Sigmoid colon (tissue), 7 donors: ENCODE results near the gene CARD6. TPM values are rescaled to one million over a fixed set of nuclear protein-coding genes. Genes with fewer than 3 reads are reported as not detected.

Experiments used
- DNase-seq: peaks from one replicate; pipeline ENCODE4 v3.0.0-alpha.2; 2019
- H3K27ac ChIP-seq, 4 donors: fragments of 200-600 bp; sonication (generic); one replicate each; pipeline ENCODE4 v1.5.1; 2016 to 2019; ENCODE audit warnings: mild to moderate bottlenecking in 1 of 4
- H3K27me3 ChIP-seq, 3 donors: fragments of 200-600 bp; sonication (generic); one replicate each; pipeline ENCODE4 v1.5.1; 2019; ENCODE audit warnings: mild to moderate bottlenecking in 1 of 3
- H3K36me3 ChIP-seq, 4 donors: fragments of 200-600 bp; sonication (generic); one replicate each; pipeline ENCODE4 v1.5.1; 2016 to 2019
- H3K4me1 ChIP-seq, 4 donors: fragments of 200-600 bp; sonication (generic); one replicate each; pipeline ENCODE4 v1.5.1; 2017 to 2019
- H3K4me3 ChIP-seq, 4 donors: fragments of 200-600 bp; sonication (generic); one replicate each; pipeline ENCODE4 v1.5.1; 2017 to 2019; ENCODE audit warnings: mild to moderate bottlenecking in 2 of 4, moderate library complexity in 1 of 4
- H3K9me3 ChIP-seq, 4 donors: fragments of 200-600 bp in 3 of 4; sonication (generic) in 3 of 4; one replicate each; pipeline versions ENCODE4 v1.5.1 to v1.6.1; 2013 to 2019
- CTCF ChIP-seq, 4 experiments: fragments of 450-650 bp in 3 of 4; fragments of 200-600 bp in 1 of 4; IDR thresholded peaks; one replicate each; pipeline ENCODE4 v1.5.1; 2016 to 2019; ENCODE audit warnings: antibody characterized with exemption in 4 of 4, mild to moderate bottlenecking in 3 of 4, moderate library complexity in 2 of 4
- EP300 ChIP-seq, 4 donors: sonication (generic); formaldehyde crosslinking; IDR thresholded peaks; one replicate each; pipeline ENCODE4 v1.6.1; 2017; ENCODE audit warnings: antibody characterized with exemption in 4 of 4
- POLR2A ChIP-seq, 2 donors: fragments of 450-650 bp; IDR thresholded peaks; one replicate each; pipeline ENCODE4 v1.6.1; 2016; ENCODE audit warnings: antibody characterized with exemption in 2 of 2, mild to moderate bottlenecking in 2 of 2, moderate library complexity in 2 of 2
- POLR2AphosphoS5 ChIP-seq, 4 donors: sonication (generic); formaldehyde crosslinking; IDR thresholded peaks; one replicate each; pipeline ENCODE4 v1.6.1; 2017; ENCODE audit warnings: antibody characterized with exemption in 4 of 4
- WGBS, 2 donors: extraction: QIAGEN DNeasy Blood & Tissue Kit; methylation state at CpG; one replicate each; pipeline ENCODE4 v1.1.7; 2013; 5-methylcytosine and 5-hydroxymethylcytosine counted together
- intact Hi-C: fragments of 100-400 bp; cut with DNase I; formaldehyde crosslinking; loops from one replicate; pipeline ENCODE4 v1.15.1; 2023
- polyA plus RNA-seq, 3 donors: library from polyadenylated mRNA; stranded (reverse); fragments of 200-250 nt; gene quantifications; one replicate each; pipeline ENCODE4 v1.2.3, GENCODE V29; 2013
- total RNA-seq, 4 donors: library from RNA; depleted of rRNA; stranded (reverse); fragments of >200 nt; gene quantifications; one replicate each; pipeline ENCODE4 v1.1.0, GENCODE V29; 2016
- donor health status: healthy with polysubstance abuse.
- donor health status: Bipolar disorder and iron deficiency.
- donor health status: healthy.

The CARD6 gene
- total and polyA plus RNA-seq, 7 donors = 1.4 to 12.2 (median 4.8) TPM

- Histone ChIP-seq H3K4me3 (peak overlapping the region; percentile 50 to 75 (median 58)), H3K9me3 (no peaks in the 10 kb centered on the region), H3K36me3 (peaks cover 0 to 45% (median 38%) of the 10 kb centered on the region in 4 donors), H3K27ac (peak overlapping the region; percentile 88 to 97 (median 95)), H3K27me3 (no peaks in the 10 kb centered on the region), H3K4me1 (peaks cover 0 to 34% (median 16%) of the 10 kb centered on the region in 4 donors)
- DNase-seq = no peak
- intact Hi-C loops = loop anchor here (2.0 to 10.0 kb wide), 2 partner anchors 80 to 1090 kb away; partner anchors contain the start of genes FBXO4 and TTC33
- no peak for TF ChIP-seq POLR2A (IDR thresholded peaks at IDR 0.05)
- TF ChIP-seq CTCF (IDR thresholded peaks at IDR 0.05) = no peak
- TF ChIP-seq POLR2AphosphoS5 (IDR thresholded peaks at IDR 0.05) = no peak
- no peak for TF ChIP-seq EP300 (IDR thresholded peaks at IDR 0.05)
- 0% methylated on average over 21 of the region's 21 CpGs for WGBS, 2 donors
Observed at GRCh38 chr5:40834391-40834848, 6.7 kb upstream of the CARD6 start.

GRCh38 chr5:40834849-40835787 is 6.0 kb upstream of the CARD6 start, which contains the start of gene RPL37:
TSS of gene RPL37 (minus strand) at chr5:40835222. CDS start at chr5:40835185, 37 bp downstream.
- peaks cover 0 to 38% (median 32%) of the 10 kb centered on the region in 4 donors for H3K36me3 ChIP-seq
- peak; percentile 98 for DNase-seq
- peak within 1 kb of the TSS; percentile 88 to 97 (median 95) for H3K27ac ChIP-seq
- no peaks in the 10 kb centered on the region for H3K9me3 ChIP-seq
- TF ChIP-seq POLR2AphosphoS5 (IDR thresholded peaks at IDR 0.05) (peak; percentile 94 to 98 (median 96)), CTCF (IDR thresholded peaks at IDR 0.05) (no peak), POLR2A (IDR thresholded peaks at IDR 0.05) (peak; percentile 78 to 82), EP300 (IDR thresholded peaks at IDR 0.05) (peak in 1 of 4 donors; percentile 25)
- intact Hi-C loops = loop anchor here (1.0 to 10.0 kb wide), 3 partner anchors 37 to 1090 kb away; partner anchors contain the start of genes FBXO4, PRKAA1 and TTC33
- H3K27me3 ChIP-seq = no peaks in the 10 kb centered on the region
- H3K4me3 ChIP-seq = peak within 1 kb of the TSS; percentile 50 to 75 (median 58)
- H3K4me1 ChIP-seq = peaks cover 0 to 34% (median 16%) of the 10 kb centered on the region in 4 donors
- 6 to 13% methylated on average over 61 of the region's 61 CpGs for WGBS, 2 donors

DNA sequence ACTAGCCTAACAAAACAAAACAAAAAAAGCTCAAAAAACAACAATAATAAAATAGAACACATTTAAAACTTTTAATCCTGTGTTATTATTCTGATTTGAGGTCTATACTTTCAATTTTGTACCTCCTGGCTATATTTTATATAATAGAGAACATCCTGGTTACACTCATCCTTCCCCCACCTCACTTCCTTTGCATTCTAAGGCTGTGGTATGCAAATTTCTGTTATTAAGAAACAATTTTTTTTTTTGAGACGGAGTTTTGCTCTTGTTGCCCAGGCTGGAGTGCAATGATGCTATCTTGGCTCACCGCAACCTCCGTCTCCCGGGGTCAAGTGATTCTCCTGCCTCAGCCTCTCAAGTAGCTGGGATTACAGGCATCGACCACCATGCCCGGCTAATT is 3.1 kb upstream of the CARD6 start:
- TF ChIP-seq POLR2A (IDR thresholded peaks at IDR 0.05) = no peak
- no peak for TF ChIP-seq POLR2AphosphoS5 (IDR thresholded peaks at IDR 0.05)
- TF ChIP-seq CTCF (IDR thresholded peaks at IDR 0.05) = no peak
- TF ChIP-seq EP300 (IDR thresholded peaks at IDR 0.05) = no peak
- H3K36me3 ChIP-seq = peaks cover 0 to 9% (median 8%) of the 10 kb centered on the region in 4 donors
- WGBS, 2 donors = 90 to 92% methylated on average over 6 of the region's 6 CpGs
- no peak overlapping the region for H3K27ac ChIP-seq
- no peak for DNase-seq
- intact Hi-C loops = loop anchor here (10.0 kb wide), 1 partner anchor 1087 kb away; the partner anchor contains the start of gene FBXO4
- peaks cover 0 to 26% (median 13%) of the 10 kb centered on the region in 4 donors for H3K4me1 ChIP-seq
- no peaks in the 10 kb centered on the region for H3K27me3 ChIP-seq
- H3K4me3 ChIP-seq = no peak overlapping the region
- H3K9me3 ChIP-seq = no peaks in the 10 kb centered on the region

DNA sequence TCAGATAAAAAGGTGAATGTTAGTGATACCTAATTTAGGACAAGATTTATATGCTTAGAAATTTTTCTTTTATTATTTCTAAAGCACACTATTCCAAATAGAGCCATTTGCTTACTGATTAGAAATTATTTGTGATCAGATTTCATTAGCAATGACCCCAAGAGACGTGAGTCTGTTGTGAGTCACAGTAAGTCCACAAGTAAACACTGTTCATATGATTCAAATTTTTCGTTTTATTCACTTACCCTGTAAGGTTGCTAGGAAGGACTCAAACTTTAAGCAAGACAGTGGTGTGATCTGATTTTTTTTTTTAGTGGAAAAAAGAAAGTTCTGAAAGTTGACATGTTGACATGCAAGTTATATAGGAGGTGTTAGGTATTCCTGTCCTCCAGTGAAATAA is 1.2 kb downstream of the CARD6 start:
- WGBS, 2 donors = 73 to 79% methylated on average over 2 of the region's 2 CpGs
- TF ChIP-seq POLR2AphosphoS5 (IDR thresholded peaks at IDR 0.05) (no peak), POLR2A (IDR thresholded peaks at IDR 0.05) (no peak), CTCF (IDR thresholded peaks at IDR 0.05) (no peak), EP300 (IDR thresholded peaks at IDR 0.05) (no peak)
- H3K27ac ChIP-seq = peak overlapping the region in 2 of 4 donors; percentile 50 to 69
- H3K4me3 ChIP-seq = peak overlapping the region in 3 of 4 donors; percentile 28 to 35 (median 31)
- DNase-seq = no peak
- H3K9me3 ChIP-seq = no peaks in the 10 kb centered on the region
- no peaks in the 10 kb centered on the region for H3K4me1 ChIP-seq
- H3K36me3 ChIP-seq = no peaks in the 10 kb centered on the region
- intact Hi-C loops = no loop called here
- H3K27me3 ChIP-seq = no peaks in the 10 kb centered on the region
